Epithelial cell of proximal tubule (primary cell): ENCODE results near the gene KCNMB2. TPM values are rescaled to one million over a fixed set of nuclear protein-coding genes. Genes with fewer than 3 reads are reported as not detected.

Source experiments
- DNase-seq: peaks from one replicate; pipeline ENCODE4 v3.0.0-alpha.2; 2011; ENCODE audit warnings: low read depth
- H3K4me3 ChIP-seq: 2 replicates; pipeline ENCODE4 v1.5.1; 2011; ENCODE audit warnings: low read depth, mild to moderate bottlenecking, low read length
- total RNA-seq: library from RNA; depleted of rRNA; stranded (reverse); fragments of >200 nt; gene quantifications from 2 replicates; pipeline ENCODE4 v1.2.3, GENCODE V29; 2015
- TF ChIP-seq, protein P1 (sequence below): conservative IDR thresholded peaks from 2 replicates; pipeline ENCODE4 v1.5.1; 2012; ENCODE audit warnings: low read depth, mild to moderate bottlenecking, low read length

KCNMB2 gene
- total RNA-seq, 1 donor from 2014 or later: not detected

DNA sequence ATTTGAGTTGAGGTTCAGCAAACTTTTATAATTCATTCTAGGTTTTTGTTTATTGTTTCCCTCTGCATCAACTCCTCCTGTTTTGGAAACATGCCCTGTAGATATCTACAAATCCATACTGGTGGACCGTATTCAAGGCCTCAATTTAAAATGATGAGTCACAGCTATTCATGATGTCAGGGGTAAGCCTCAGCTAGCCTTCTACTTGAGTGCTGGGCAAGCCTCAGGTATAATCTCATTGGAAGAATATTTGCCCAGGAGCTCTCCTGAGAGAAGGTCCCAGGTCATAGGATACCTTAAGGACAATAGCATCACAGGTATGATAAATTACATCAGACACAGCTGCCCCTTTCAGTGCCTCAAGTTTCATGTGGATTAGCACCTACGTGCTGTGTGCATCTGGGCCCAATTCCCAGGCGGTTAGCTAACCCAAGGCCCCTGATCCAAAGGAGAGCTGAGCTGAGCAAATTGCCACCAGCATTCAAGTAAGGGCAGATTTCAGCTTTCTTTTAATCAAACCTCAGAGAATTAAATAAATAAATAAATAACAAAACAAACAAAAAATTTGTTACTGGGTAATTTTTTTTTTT is 87.5 kb downstream of the KCNMB2 start:
- TF ChIP-seq, protein P1, sequence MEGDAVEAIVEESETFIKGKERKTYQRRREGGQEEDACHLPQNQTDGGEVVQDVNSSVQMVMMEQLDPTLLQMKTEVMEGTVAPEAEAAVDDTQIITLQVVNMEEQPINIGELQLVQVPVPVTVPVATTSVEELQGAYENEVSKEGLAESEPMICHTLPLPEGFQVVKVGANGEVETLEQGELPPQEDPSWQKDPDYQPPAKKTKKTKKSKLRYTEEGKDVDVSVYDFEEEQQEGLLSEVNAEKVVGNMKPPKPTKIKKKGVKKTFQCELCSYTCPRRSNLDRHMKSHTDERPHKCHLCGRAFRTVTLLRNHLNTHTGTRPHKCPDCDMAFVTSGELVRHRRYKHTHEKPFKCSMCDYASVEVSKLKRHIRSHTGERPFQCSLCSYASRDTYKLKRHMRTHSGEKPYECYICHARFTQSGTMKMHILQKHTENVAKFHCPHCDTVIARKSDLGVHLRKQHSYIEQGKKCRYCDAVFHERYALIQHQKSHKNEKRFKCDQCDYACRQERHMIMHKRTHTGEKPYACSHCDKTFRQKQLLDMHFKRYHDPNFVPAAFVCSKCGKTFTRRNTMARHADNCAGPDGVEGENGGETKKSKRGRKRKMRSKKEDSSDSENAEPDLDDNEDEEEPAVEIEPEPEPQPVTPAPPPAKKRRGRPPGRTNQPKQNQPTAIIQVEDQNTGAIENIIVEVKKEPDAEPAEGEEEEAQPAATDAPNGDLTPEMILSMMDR: no peak
- no peak for DNase-seq
- no peak overlapping the region for H3K4me3 ChIP-seq

- TF ChIP-seq, protein P1: no peak
- DNase-seq: no peak
- H3K4me3 ChIP-seq: no peak overlapping the region
Observed at GRCh38 chr3:178624276-178624675, 88.0 kb downstream of the KCNMB2 start.

DNA sequence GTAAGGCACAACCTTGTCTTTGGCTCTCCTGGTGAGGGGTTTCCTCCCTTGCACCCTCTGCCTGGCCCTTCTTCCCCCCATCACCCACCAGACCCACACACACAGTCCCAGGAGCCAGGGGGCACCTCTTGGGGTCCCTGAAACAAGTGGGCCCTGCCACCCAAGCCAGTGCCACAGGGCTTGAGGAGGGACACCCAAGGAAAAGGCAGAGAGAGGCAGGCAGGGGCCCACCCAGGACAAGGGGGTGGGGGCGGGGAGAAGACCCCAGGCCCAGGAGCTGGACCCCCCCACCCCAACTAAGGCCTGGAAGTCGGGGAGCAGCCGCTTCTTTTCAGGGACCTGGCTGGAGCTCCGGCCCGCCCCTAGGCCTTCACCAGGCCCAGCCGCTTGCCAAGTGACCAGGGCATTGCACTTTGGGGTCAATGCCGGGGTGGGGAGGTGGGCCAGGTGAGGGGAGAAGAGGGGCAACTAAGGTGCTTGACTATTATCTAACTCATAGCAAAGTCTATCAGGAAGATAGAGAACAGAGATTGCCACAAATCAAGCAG is 88.9 kb downstream of the KCNMB2 start:
- no peak overlapping the region for H3K4me3 ChIP-seq
- DNase-seq: no peak
- TF ChIP-seq, protein P1: no peak

- no peak overlapping the region for H3K4me3 ChIP-seq
- TF ChIP-seq, protein P1: no peak
- no peak for DNase-seq
Observed at GRCh38 chr3:178628037-178628436, 91.8 kb downstream of the KCNMB2 start.

DNA sequence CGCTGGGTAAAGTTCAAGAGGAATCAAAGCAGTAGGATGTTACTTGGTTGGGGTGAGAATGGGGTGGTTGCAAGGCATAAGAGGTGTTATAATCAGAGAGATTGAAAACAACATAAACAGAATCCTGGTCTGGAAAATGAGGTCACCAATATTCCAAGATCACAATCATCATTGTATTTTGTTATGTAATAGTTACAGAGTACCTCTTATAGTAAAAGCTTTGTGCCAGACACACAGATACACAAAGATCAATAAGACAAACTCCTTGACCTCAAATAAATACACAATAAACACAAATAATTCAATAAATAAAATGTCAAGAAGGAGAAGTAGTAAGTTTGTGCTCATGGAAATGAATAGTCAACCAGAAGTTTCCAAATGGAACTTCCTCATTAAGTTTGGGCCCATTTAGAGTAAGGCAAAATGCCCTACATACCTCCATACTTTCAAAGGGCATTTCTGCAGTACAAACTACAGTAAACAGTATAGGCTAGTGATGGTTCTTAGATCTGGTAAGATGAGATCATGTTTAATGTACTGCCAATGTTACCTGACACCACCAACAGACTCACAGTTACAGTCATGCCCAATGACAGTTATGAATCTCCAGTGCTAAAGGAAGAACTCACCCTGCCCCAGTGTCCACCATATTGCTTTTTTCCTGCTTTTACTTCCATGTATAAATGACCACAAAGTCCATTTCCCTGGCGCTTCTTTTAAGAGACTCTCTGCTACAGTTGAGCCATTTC is 93.4 kb downstream of the KCNMB2 start:
- no peak for DNase-seq
- no peak overlapping the region for H3K4me3 ChIP-seq
- TF ChIP-seq, protein P1: no peak

DNA sequence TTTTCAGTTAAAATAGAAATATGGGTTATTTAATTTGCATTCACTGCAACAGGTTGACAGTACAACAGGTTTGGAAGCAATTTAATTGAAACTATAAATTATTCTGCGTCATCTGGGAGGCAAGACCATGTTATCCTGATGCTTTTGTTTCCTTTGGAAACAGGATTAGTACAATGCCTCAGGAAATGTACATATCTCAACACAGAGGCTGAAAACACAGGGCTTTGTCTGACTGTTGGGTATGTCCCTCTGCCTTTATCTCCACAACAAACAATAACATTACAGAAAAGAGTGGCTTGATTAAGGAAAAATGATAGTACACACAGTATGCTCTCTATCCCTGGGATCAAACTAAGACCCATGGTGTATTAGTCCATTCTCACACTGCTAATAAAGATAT is 95.7 kb downstream of the KCNMB2 start:
- H3K4me3 ChIP-seq: no peak overlapping the region
- DNase-seq: no peak
- TF ChIP-seq, protein P1: no peak
